ENCODE data around the gene CMBL.

DNA sequence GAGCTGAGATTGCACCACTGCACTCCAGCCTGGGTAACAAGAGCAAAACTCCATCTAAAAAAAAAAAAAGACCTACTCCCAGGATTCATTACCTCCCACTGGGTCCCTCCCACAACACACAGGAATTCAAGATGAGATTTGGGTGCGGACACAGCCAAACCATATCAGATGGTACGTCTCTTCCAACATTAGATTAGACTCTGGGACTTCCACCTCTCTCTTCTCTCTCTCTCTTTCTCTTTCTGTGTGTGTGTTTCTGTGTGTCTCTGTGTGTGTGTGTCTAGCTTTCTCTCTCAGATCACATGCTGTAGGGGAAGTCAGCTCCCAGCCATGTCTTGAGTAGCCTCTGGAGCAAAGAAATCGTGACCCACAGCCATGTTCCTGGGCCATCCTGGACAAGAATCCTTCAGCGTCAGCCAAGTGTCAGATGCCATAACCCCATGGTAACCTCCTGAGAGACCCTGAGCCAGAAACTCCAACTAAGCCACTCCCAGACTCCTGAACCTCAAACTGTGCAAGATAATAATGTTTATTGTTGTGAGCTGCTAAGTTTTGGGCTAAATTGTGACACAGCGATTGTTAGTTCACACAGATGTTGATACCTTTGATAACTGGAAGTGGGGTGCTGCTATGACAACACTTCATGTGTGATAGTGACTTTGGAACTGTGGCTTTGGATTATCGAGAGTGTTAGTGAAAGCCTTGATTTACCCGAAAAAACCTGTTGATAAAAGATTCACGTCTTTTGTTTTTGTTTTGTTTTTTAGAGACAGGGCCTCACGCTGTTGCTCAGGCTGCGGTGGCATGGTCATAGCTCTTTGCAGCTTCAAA lies 4.1 kb upstream of the CMBL start:
- TF ChIP-seq CTCF (IDR thresholded peaks at IDR 0.05), result no peak
- no peak for TF ChIP-seq POLR2AphosphoS5 (IDR thresholded peaks at IDR 0.05; ENCODE audit: low read depth, low read length)
- no peak for TF ChIP-seq REST (IDR thresholded peaks at IDR 0.05; ENCODE audit: insufficient read depth in 1 of 2, low read depth in 2 of 2, low read length in 1 of 2)
- TF ChIP-seq TCF7L2 (IDR thresholded peaks at IDR 0.05; ENCODE audit: low read depth, low read length), result no peak
